Keratinocyte (primary cell): ENCODE results near the gene NCS1. TPM values are rescaled to one million over a fixed set of nuclear protein-coding genes. Genes with fewer than 3 reads are reported as not detected.

Source experiments
- DNase-seq: peaks from one replicate; pipeline ENCODE4 v3.0.0-alpha.2; 2011; ENCODE audit warnings: low read depth, missing footprints, low spot score
- FAIRE-seq: peaks from 2 replicates; lab custom pipeline; 2011; peaks lifted over from hg19 to GRCh38; lab: Jason Lieb, UNC
- H2AFZ ChIP-seq: 2 replicates; pipeline ENCODE4 v1.6.0; 2012; ENCODE audit warnings: low read length, control low read depth, inconsistent platforms; ENCODE audit not compliant: control insufficient read depth
- H3K27ac ChIP-seq: 2 replicates; pipeline ENCODE4 v1.5.1; 2011; ENCODE audit warnings: low read length; ENCODE audit not compliant: control insufficient read depth, insufficient read depth
- H3K27me3 ChIP-seq: 3 replicates; pipeline ENCODE4 v1.6.0; 2011; ENCODE audit warnings: low read length; ENCODE audit not compliant: control insufficient read depth, insufficient read depth; ENCODE audit errors: extremely low read depth
- H3K36me3 ChIP-seq, 2 experiments: 2 replicates in 1 of 2; 3 replicates in 1 of 2; pipeline ENCODE4 v1.5.1; 2011; ENCODE audit warnings: low read length in 2 of 2, mild to moderate bottlenecking in 1 of 2; ENCODE audit not compliant: control insufficient read depth in 2 of 2, insufficient read depth in 2 of 2; ENCODE audit errors: extremely low read depth in 1 of 2
- H3K4me1 ChIP-seq: 3 replicates; pipeline ENCODE4 v1.5.1; 2011; ENCODE audit warnings: low read length; ENCODE audit not compliant: control insufficient read depth, insufficient read depth; ENCODE audit errors: extremely low read depth
- H3K4me2 ChIP-seq: 3 replicates; pipeline ENCODE4 v1.6.0; 2011; ENCODE audit warnings: low read depth, low read length; ENCODE audit not compliant: control insufficient read depth, insufficient read depth; ENCODE audit errors: extremely low read depth
- H3K4me3 ChIP-seq, 3 experiments: fragments of 200-600 bp in 1 of 3; sonication (generic) in 1 of 3; 2 replicates in 2 of 3; 3 replicates in 1 of 3; pipeline ENCODE4 v1.5.1; 2011 to 2016; ENCODE audit warnings: low read length in 3 of 3, mild to moderate bottlenecking in 3 of 3, control low read depth in 2 of 3, inconsistent platforms in 1 of 3, low read depth in 1 of 3, mixed read lengths in 1 of 3, mixed run types in 1 of 3, moderate library complexity in 1 of 3; ENCODE audit not compliant: control insufficient read depth in 2 of 3, insufficient read depth in 2 of 3; ENCODE audit errors: extremely low read depth in 1 of 3
- H3K79me2 ChIP-seq: 2 replicates; pipeline ENCODE4 v1.6.0; 2012; ENCODE audit warnings: low read length; ENCODE audit not compliant: control insufficient read depth, insufficient read depth
- H3K9ac ChIP-seq: 3 replicates; pipeline ENCODE4 v1.6.0; 2011; ENCODE audit warnings: low read length; ENCODE audit not compliant: control insufficient read depth, insufficient read depth; ENCODE audit errors: extremely low read depth
- H3K9me1 ChIP-seq: 3 replicates; pipeline ENCODE4 v1.6.0; 2011; ENCODE audit warnings: low read length; ENCODE audit not compliant: control insufficient read depth, insufficient read depth; ENCODE audit errors: extremely low read depth
- H3K9me3 ChIP-seq: 2 replicates; pipeline ENCODE4 v1.5.1; 2012; ENCODE audit warnings: low read depth, low read length; ENCODE audit not compliant: control insufficient read depth
- H4K20me1 ChIP-seq: 3 replicates; pipeline ENCODE4 v1.6.0; 2011; ENCODE audit warnings: low read length; ENCODE audit not compliant: control insufficient read depth, insufficient read depth; ENCODE audit errors: extremely low read depth
- EZH2 ChIP-seq: IDR thresholded peaks from one replicate; pipeline ENCODE4 v1.6.1; 2012; ENCODE audit warnings: inconsistent platforms, mild to moderate bottlenecking, low read length, moderate library complexity
- dilution Hi-C: fragments of 300-500 bp; cut with MboI; formaldehyde crosslinking; loops from one replicate; pipeline ENCODE4 v1.7.0; 2020; ENCODE audit warnings: low sequenced_read_pairs; ENCODE audit not compliant: extremely low pct_ligation_motif_present
- polyA plus RNA-seq, 5 experiments: library from polyadenylated mRNA; depleted of rRNA in 3 of 5; stranded (reverse) in 3 of 5; stranded (forward) in 1 of 5; unstranded in 1 of 5; fragments of >200 nt; gene quantifications; 1 replicate in 1 of 5; 2 replicates in 3 of 5; 3 replicates in 1 of 5; pipeline versions ENCODE4 v1.2.1 to v1.2.3, GENCODE V29; 2011 to 2012; ENCODE audit warnings: missing spikeins in 2 of 5, low read depth in 1 of 5, low replicate concordance in 1 of 5
- TF ChIP-seq, protein P1 (sequence below), 3 experiments: IDR thresholded peaks in 1 of 3; conservative IDR thresholded peaks in 1 of 3; optimal IDR thresholded peaks in 1 of 3; 2 replicates in 2 of 3; 3 replicates in 1 of 3; pipeline versions ENCODE3 to v1.5.1; 2011; ENCODE audit warnings: low read length in 3 of 3, mild to moderate bottlenecking in 3 of 3, moderate library complexity in 2 of 3, control low read depth in 1 of 3, inconsistent platforms in 1 of 3; ENCODE audit not compliant: insufficient read depth in 2 of 3; ENCODE audit errors: extremely low read depth in 1 of 3

Gene NCS1
- polyA plus RNA-seq, 1 donor (not counting 4 experiments of a cell fraction or from before 2014, with no cell fraction given) = 49.1 TPM

DNA sequence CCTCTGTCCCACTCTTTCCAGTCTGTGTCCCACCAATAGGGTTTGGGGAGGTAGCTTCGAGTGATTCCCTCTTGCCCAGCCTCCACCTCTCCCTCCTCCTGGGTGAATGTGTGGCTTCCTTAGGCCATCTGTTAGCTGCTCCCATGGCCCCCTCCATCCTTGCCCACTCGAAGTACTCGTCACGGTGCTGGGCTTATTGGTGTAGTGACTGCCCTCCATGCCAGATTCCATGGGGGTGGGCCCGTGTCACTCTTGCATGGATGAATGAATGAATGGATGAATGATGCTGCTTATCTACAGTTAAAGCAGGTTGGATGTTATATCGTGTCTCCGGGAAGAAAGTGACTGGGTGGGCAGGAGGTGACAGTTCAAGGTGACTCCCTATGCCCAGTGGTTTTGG, 112.5 kb downstream of the NCS1 start:
- TF ChIP-seq, protein P1, sequence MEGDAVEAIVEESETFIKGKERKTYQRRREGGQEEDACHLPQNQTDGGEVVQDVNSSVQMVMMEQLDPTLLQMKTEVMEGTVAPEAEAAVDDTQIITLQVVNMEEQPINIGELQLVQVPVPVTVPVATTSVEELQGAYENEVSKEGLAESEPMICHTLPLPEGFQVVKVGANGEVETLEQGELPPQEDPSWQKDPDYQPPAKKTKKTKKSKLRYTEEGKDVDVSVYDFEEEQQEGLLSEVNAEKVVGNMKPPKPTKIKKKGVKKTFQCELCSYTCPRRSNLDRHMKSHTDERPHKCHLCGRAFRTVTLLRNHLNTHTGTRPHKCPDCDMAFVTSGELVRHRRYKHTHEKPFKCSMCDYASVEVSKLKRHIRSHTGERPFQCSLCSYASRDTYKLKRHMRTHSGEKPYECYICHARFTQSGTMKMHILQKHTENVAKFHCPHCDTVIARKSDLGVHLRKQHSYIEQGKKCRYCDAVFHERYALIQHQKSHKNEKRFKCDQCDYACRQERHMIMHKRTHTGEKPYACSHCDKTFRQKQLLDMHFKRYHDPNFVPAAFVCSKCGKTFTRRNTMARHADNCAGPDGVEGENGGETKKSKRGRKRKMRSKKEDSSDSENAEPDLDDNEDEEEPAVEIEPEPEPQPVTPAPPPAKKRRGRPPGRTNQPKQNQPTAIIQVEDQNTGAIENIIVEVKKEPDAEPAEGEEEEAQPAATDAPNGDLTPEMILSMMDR (optimal IDR thresholded peaks at IDR 0.05 in 1 of 3, IDR thresholded peaks at IDR 0.05 in 1 of 3, conservative IDR thresholded peaks at IDR 0.05 in 1 of 3; ENCODE audit: extremely low read depth in 1 of 3, insufficient read depth in 2 of 3, low read length in 3 of 3) = no peak
- no peak for TF ChIP-seq EZH2
- Histone ChIP-seq H3K9ac (no peak overlapping the region), H3K79me2 (no peaks in the 10 kb centered on the region), H3K27ac (no peak overlapping the region), H4K20me1 (no peaks in the 10 kb centered on the region), H3K9me1 (no peaks in the 10 kb centered on the region), H3K27me3 (peaks cover 31% of the 10 kb centered on the region), H3K36me3 (no peaks in the 10 kb centered on the region), H2AFZ (no peak overlapping the region), H3K4me1 (no peaks in the 10 kb centered on the region), H3K9me3 (no peaks in the 10 kb centered on the region), H3K4me2 (no peak overlapping the region), H3K4me3 (no peak overlapping the region)
- dilution Hi-C loops = no loop called here
- FAIRE-seq = no peak
- no peak for DNase-seq

GRCh38 chr9:130285271-130285670, 113.1 kb downstream of the NCS1 start:
- no peak for TF ChIP-seq EZH2
- TF ChIP-seq, protein P1 (optimal IDR thresholded peaks at IDR 0.05 in 1 of 3, IDR thresholded peaks at IDR 0.05 in 1 of 3, conservative IDR thresholded peaks at IDR 0.05 in 1 of 3; ENCODE audit: extremely low read depth in 1 of 3, insufficient read depth in 2 of 3, low read length in 3 of 3) = no peak
- FAIRE-seq (no peak), DNase-seq (no peak)
- H3K4me2 ChIP-seq = no peak overlapping the region
- H3K27ac ChIP-seq = no peak overlapping the region
- H3K27me3 ChIP-seq = peaks cover 37% of the 10 kb centered on the region
- no peak overlapping the region for H3K4me3 ChIP-seq
- no peaks in the 10 kb centered on the region for H3K9me1 ChIP-seq
- no peak overlapping the region for H3K9ac ChIP-seq
- H2AFZ ChIP-seq = no peak overlapping the region
- H3K4me1 ChIP-seq = no peaks in the 10 kb centered on the region
- H4K20me1 ChIP-seq = no peaks in the 10 kb centered on the region
- no peaks in the 10 kb centered on the region for H3K36me3 ChIP-seq
- dilution Hi-C loops = no loop called here
- H3K79me2 ChIP-seq = no peaks in the 10 kb centered on the region
- H3K9me3 ChIP-seq = no peaks in the 10 kb centered on the region
